Peyer's patch (tissue), 4 donors: ENCODE data around the gene STON2. TPM values are rescaled to one million over a fixed set of nuclear protein-coding genes. Genes with fewer than 3 reads are reported as not detected.

Experiments
- DNase-seq, 3 donors: peaks; one replicate each; pipeline ENCODE4 v3.0.0-alpha.2; 2017 to 2019
- H3K27ac ChIP-seq, 4 donors: fragments of 200-600 bp; sonication (generic); one replicate each; pipeline ENCODE4 v1.5.1; 2016 to 2019
- H3K27me3 ChIP-seq, 2 donors: fragments of 200-600 bp; sonication (generic); one replicate each; pipeline ENCODE4 v1.5.1; 2019
- H3K36me3 ChIP-seq, 3 donors: fragments of 200-600 bp; sonication (generic); one replicate each; pipeline ENCODE4 v1.5.1; 2016 to 2019
- H3K4me1 ChIP-seq, 4 donors: fragments of 200-600 bp; sonication (generic); one replicate each; pipeline ENCODE4 v1.5.1; 2016 to 2019
- H3K4me3 ChIP-seq, 4 donors: fragments of 200-600 bp; sonication (generic); 1 replicate in 3 of 4; 2 replicates in 1 of 4; pipeline ENCODE4 v1.5.1; 2016 to 2019; ENCODE audit warnings: mild to moderate bottlenecking in 1 of 4
- H3K9me3 ChIP-seq, 4 donors: fragments of 200-600 bp; sonication (generic); one replicate each; pipeline ENCODE4 v1.5.1; 2016 to 2019; ENCODE audit warnings: mild to moderate bottlenecking in 1 of 4
- POLR2A ChIP-seq, 2 donors: fragments of 450-650 bp; IDR thresholded peaks; one replicate each; pipeline ENCODE4 v1.5.1; 2017; ENCODE audit warnings: antibody characterized with exemption in 2 of 2, mild to moderate bottlenecking in 2 of 2, moderate library complexity in 2 of 2
- total RNA-seq, 4 donors: library from RNA; depleted of rRNA; stranded (reverse); fragments of >200 nt; gene quantifications; one replicate each; pipeline ENCODE4 v1.1.0, GENCODE V29; 2016
- TF ChIP-seq, protein P1 (sequence below), 6 experiments: fragments of 450-650 bp in 4 of 6; fragments of 200-600 bp in 2 of 6; sonication (generic) in 1 of 6; IDR thresholded peaks; one replicate each; pipeline ENCODE4 v1.5.1; 2017 to 2019; ENCODE audit warnings: antibody characterized with exemption in 6 of 6, mild to moderate bottlenecking in 3 of 6, moderate library complexity in 1 of 6

STON2 gene
- total RNA-seq, 4 donors from 2014 or later: 6.3 to 25.3 (median 13.9) TPM

DNA sequence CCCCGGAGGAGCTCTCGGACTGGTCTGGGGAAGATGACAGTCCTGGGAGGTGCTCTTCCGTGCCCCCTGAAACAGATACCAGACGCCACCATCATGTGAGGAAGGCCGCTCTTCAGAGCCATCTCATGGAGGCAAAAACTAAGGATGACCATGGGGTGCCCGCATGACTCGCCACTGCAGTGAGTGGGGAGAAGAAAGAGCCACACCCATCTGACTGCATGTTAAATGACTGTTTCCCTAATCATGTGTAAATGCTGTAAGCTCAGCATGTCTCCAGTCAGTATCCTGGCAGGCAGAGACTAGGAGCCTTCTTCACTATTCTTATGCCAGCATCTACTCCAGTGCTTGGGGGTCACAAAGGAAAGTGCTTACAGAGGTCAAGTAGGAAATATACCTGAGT, 4.0 kb downstream of the STON2 start:
- no peaks in the 10 kb centered on the region for H3K36me3 ChIP-seq
- no peak overlapping the region for H3K4me3 ChIP-seq
- no peaks in the 10 kb centered on the region for H3K4me1 ChIP-seq
- no peak overlapping the region for H3K27ac ChIP-seq
- peaks cover 0 to 3% (median 0%) of the 10 kb centered on the region in 4 donors for H3K9me3 ChIP-seq
- no peaks in the 10 kb centered on the region for H3K27me3 ChIP-seq
- TF ChIP-seq POLR2A (IDR thresholded peaks at IDR 0.05): no peak
- TF ChIP-seq, protein P1, sequence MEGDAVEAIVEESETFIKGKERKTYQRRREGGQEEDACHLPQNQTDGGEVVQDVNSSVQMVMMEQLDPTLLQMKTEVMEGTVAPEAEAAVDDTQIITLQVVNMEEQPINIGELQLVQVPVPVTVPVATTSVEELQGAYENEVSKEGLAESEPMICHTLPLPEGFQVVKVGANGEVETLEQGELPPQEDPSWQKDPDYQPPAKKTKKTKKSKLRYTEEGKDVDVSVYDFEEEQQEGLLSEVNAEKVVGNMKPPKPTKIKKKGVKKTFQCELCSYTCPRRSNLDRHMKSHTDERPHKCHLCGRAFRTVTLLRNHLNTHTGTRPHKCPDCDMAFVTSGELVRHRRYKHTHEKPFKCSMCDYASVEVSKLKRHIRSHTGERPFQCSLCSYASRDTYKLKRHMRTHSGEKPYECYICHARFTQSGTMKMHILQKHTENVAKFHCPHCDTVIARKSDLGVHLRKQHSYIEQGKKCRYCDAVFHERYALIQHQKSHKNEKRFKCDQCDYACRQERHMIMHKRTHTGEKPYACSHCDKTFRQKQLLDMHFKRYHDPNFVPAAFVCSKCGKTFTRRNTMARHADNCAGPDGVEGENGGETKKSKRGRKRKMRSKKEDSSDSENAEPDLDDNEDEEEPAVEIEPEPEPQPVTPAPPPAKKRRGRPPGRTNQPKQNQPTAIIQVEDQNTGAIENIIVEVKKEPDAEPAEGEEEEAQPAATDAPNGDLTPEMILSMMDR (IDR thresholded peaks at IDR 0.05): no peak
- no peak for DNase-seq

DNA sequence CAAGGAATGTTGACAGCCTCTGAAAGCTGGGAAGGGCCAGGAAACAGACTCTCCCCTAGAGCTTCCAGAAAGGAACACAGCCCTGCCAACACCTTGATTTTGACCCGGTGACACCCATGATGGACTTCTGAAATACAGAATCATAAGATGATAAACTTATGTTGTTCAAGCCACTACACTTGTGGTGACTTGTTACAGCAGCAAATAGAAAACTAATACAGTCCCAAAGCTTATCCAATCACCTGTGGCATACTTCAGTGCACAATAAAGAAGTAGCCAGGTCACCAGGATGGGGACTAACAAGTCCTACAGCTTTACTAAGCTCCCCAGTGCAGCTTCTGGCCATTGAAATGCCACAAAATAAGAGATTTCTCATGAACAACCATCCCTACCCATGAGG, 5.4 kb downstream of the STON2 start:
- DNase-seq: no peak
- no peak for TF ChIP-seq POLR2A (IDR thresholded peaks at IDR 0.05)
- TF ChIP-seq, protein P1 (IDR thresholded peaks at IDR 0.05): no peak
- no peak overlapping the region for H3K4me3 ChIP-seq
- no peaks in the 10 kb centered on the region for H3K36me3 ChIP-seq
- peaks cover 0 to 3% (median 0%) of the 10 kb centered on the region in 4 donors for H3K9me3 ChIP-seq
- H3K27ac ChIP-seq: no peak overlapping the region
- H3K4me1 ChIP-seq: no peaks in the 10 kb centered on the region
- no peaks in the 10 kb centered on the region for H3K27me3 ChIP-seq

DNA sequence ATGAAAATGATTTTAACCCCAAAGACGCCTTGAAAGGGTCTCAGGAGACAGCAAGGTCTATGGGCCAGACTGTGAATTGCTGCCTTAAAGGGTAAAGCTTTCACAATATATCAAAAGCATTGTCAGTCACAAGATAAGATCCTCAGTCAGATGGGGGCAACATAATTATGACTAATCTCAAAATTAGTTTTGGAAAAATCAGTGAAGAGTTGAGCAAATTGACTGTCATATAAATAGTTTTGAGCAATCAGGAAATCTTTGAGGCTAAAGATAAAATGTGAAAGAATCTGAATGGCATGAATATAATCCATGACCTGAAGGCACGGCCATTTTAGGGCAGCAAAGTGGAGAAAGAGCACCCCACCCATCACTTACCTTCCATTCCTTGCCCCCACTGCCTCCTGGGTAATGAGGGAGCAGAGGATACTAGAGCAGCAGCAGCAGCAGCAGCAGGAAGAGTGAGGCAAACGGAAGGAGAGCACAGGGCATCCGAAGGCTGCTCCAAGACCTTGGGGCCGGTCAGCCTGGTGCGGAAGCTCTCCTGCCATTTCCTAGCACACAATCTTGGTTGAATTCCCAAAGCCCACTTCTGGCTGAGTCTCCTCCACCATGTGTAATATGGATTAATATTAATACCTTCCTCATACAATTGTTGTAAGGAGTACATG, 7.0 kb downstream of the STON2 start:
- H3K4me3 ChIP-seq: no peak overlapping the region
- peaks cover 0 to 3% (median 0%) of the 10 kb centered on the region in 4 donors for H3K9me3 ChIP-seq
- no peaks in the 10 kb centered on the region for H3K27me3 ChIP-seq
- no peaks in the 10 kb centered on the region for H3K4me1 ChIP-seq
- TF ChIP-seq, protein P1 (IDR thresholded peaks at IDR 0.05): no peak
- no peak for TF ChIP-seq POLR2A (IDR thresholded peaks at IDR 0.05)
- no peak overlapping the region for H3K27ac ChIP-seq
- no peak for DNase-seq
- H3K36me3 ChIP-seq: no peaks in the 10 kb centered on the region

DNA sequence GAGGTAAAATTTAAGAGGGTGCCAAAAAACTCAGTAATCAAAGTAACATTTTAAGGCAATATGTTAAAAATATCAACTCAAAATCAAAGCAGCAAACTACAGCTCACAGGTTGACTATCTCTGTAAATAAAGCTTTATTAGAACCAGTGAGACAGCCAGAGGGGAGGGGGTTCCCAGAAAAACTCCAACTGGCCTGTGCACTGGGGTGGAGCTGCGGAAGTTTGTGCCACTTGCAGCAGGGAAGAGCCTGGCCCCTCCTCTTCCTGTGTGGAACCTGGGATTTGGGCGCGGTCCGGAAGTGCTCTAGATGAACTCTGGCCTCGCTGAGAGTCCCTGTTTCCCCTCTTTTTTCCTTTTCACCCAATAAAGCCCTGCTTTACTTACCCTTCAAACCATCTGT, 8.1 kb downstream of the STON2 start:
- peaks cover 0 to 3% (median 0%) of the 10 kb centered on the region in 4 donors for H3K9me3 ChIP-seq
- no peaks in the 10 kb centered on the region for H3K4me1 ChIP-seq
- H3K27ac ChIP-seq: no peak overlapping the region
- no peak overlapping the region for H3K4me3 ChIP-seq
- DNase-seq: no peak
- H3K27me3 ChIP-seq: no peaks in the 10 kb centered on the region
- TF ChIP-seq, protein P1 (IDR thresholded peaks at IDR 0.05): no peak
- H3K36me3 ChIP-seq: no peaks in the 10 kb centered on the region

DNA sequence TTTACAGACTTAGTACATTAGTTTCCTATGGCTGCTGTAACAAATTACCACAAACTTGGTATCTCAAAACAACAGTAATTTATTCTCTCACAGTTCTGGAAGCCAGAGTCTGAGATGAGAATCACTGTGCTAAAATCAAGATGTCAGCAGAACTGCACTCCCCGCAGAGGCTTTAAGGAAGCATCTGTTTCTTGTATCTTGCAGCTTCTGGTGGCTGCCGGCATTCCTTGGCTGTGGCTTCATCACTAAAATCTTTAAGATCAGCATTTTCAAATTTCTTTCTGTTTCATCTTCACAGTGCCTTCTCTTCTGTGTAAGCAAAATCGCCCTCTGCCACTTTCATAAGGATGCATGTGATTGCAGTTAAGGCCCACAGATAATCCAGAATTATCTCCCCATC, 9.4 kb downstream of the STON2 start:
- Histone ChIP-seq H3K9me3 (peaks cover 0 to 3% (median 0%) of the 10 kb centered on the region in 4 donors), H3K36me3 (no peaks in the 10 kb centered on the region), H3K4me3 (no peak overlapping the region), H3K27ac (no peak overlapping the region), H3K27me3 (no peaks in the 10 kb centered on the region), H3K4me1 (no peaks in the 10 kb centered on the region)
- TF ChIP-seq, protein P1 (IDR thresholded peaks at IDR 0.05): no peak
- TF ChIP-seq POLR2A (IDR thresholded peaks at IDR 0.05): no peak
- no peak for DNase-seq
